COLO668 (cell line): ENCODE measurements around the gene ITPR1.

Source experiments
- DNase-seq: peaks from one replicate; lab custom pipeline; 2025; ENCODE audit not compliant: unreplicated experiment; lab: John Stamatoyannopoulos, UW

The ITPR1 gene

GRCh38 chr3:4801892-4802291 is 308.7 kb downstream of the ITPR1 start:
- no peak for DNase-seq

- no peak for DNase-seq
Observed at GRCh38 chr3:4802903-4803302, 309.8 kb downstream of the ITPR1 start.

GRCh38 chr3:4804161-4805058 is 311.3 kb downstream of the ITPR1 start:
- no peak for DNase-seq

GRCh38 chr3:4805662-4806061 is 312.5 kb downstream of the ITPR1 start:
- DNase-seq = no peak

- DNase-seq = no peak
Observed at GRCh38 chr3:4806535-4807108, 313.5 kb downstream of the ITPR1 start.

- DNase-seq = no peak
Observed at GRCh38 chr3:4807381-4808280, 314.5 kb downstream of the ITPR1 start.

GRCh38 chr3:4808637-4809036 is 315.5 kb downstream of the ITPR1 start:
- no peak for DNase-seq

- no peak for DNase-seq
Observed at GRCh38 chr3:4809922-4810321, 316.8 kb downstream of the ITPR1 start.

- no peak for DNase-seq
Observed at GRCh38 chr3:4812591-4812990, 319.4 kb downstream of the ITPR1 start.

GRCh38 chr3:4813909-4814304 is 320.8 kb downstream of the ITPR1 start:
- no peak for DNase-seq

GRCh38 chr3:4814305-4814903 is 321.3 kb downstream of the ITPR1 start:
- no peak for DNase-seq

GRCh38 chr3:4814904-4815574 is 321.9 kb downstream of the ITPR1 start:
- no peak for DNase-seq

- no peak for DNase-seq
Observed at GRCh38 chr3:4816306-4816705, 323.2 kb downstream of the ITPR1 start.

- DNase-seq = no peak
Observed at GRCh38 chr3:4816718-4817117, 323.6 kb downstream of the ITPR1 start.

GRCh38 chr3:4817128-4817527 is 324.0 kb downstream of the ITPR1 start:
- DNase-seq = no peak

GRCh38 chr3:4818164-4818563 is 325.0 kb downstream of the ITPR1 start:
- no peak for DNase-seq

- no peak for DNase-seq
Observed at GRCh38 chr3:4818986-4819693, 326.0 kb downstream of the ITPR1 start.

- no peak for DNase-seq
Observed at GRCh38 chr3:4819746-4820145, 326.6 kb downstream of the ITPR1 start.

GRCh38 chr3:4820296-4821121 is 327.4 kb downstream of the ITPR1 start:
- no peak for DNase-seq
